Epithelial cell of esophagus (primary cell): ENCODE data around the gene SLC17A7.

Experiments used
- DNase-seq: peaks from one replicate; pipeline ENCODE4 v3.0.0; 2010; ENCODE audit warnings: low read depth
- H3K4me3 ChIP-seq: 2 replicates; pipeline ENCODE4 v1.5.1; 2011; ENCODE audit warnings: mild to moderate bottlenecking, low read length, control low read depth
- TF ChIP-seq, protein P1 (sequence below): IDR thresholded peaks from 2 replicates; pipeline ENCODE4 v1.5.1; 2011; ENCODE audit warnings: low read depth, mild to moderate bottlenecking, low read length, control low read depth, inconsistent platforms; ENCODE audit not compliant: insufficient read depth; ENCODE audit errors: missing control alignments

SLC17A7 gene

DNA sequence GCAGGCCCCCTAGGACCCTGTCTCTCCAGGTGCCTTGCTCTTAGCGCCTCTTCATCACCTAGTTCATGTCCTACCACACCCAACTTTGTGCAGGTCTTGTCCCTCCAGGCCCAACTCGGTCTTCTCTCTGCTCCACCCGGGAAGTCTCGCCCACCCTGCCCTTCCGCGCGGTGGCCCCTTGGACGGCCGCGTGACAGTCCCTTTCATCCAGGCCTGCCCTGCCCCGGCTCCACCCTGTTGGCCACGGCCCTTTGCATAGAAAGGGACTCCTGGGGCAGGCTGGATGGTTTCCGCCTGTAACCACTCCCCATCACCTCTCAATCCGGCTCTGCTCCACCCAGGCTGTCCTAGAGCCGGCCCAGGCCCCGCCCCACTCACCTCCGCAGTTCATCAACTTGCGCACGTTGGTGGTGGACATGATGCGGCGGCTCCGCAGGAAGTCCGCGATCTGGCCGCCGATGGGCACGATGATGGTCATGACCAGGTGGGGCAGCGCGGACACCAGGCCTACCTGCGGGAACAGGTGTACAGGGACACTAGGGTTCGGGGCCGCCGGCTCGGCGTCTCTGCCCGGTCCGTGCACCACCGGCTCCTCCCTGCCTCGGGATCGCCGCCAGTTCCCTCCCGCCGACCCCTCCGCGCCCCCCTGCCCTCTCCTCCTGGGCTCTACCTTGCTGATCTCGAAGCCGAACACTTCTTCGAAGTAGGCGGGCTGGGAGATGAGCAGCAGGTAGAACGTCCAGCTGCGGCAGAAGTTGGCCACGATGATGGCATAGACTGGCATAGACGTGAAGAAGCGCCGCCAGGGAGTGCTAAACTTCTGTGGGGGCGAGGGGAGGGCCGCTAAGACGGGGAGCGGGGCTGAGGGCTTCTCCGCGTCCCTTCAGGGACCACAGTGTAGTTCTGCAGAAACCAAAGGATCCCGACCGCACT lies 8.9 kb downstream of the SLC17A7 start:
- no peak overlapping the region for H3K4me3 ChIP-seq
- peak; percentile 41 for DNase-seq
- TF ChIP-seq, protein P1, sequence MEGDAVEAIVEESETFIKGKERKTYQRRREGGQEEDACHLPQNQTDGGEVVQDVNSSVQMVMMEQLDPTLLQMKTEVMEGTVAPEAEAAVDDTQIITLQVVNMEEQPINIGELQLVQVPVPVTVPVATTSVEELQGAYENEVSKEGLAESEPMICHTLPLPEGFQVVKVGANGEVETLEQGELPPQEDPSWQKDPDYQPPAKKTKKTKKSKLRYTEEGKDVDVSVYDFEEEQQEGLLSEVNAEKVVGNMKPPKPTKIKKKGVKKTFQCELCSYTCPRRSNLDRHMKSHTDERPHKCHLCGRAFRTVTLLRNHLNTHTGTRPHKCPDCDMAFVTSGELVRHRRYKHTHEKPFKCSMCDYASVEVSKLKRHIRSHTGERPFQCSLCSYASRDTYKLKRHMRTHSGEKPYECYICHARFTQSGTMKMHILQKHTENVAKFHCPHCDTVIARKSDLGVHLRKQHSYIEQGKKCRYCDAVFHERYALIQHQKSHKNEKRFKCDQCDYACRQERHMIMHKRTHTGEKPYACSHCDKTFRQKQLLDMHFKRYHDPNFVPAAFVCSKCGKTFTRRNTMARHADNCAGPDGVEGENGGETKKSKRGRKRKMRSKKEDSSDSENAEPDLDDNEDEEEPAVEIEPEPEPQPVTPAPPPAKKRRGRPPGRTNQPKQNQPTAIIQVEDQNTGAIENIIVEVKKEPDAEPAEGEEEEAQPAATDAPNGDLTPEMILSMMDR = no peak

DNA sequence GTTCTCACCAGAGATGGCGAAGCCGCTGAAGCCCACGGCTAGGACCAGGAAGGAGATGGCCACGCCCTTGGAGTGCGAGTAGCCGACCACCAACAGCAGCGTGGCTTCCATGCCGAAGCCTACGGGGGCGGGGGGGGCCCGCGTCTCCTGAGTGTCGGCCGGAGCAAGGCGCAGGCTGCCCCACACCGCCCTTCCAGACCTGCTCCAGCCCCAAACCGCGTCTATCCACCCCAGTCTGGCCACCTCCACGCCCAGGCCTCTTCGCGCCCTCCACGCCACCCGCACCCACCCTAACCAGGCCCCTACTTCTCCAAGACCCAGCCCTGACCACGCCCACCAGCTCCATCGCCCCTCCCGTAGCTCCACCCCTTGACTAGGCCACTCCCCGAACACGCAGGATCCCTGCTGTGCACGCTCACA lies 10.0 kb downstream of the SLC17A7 start:
- no peak overlapping the region for H3K4me3 ChIP-seq
- TF ChIP-seq, protein P1 = no peak
- DNase-seq = no peak

DNA sequence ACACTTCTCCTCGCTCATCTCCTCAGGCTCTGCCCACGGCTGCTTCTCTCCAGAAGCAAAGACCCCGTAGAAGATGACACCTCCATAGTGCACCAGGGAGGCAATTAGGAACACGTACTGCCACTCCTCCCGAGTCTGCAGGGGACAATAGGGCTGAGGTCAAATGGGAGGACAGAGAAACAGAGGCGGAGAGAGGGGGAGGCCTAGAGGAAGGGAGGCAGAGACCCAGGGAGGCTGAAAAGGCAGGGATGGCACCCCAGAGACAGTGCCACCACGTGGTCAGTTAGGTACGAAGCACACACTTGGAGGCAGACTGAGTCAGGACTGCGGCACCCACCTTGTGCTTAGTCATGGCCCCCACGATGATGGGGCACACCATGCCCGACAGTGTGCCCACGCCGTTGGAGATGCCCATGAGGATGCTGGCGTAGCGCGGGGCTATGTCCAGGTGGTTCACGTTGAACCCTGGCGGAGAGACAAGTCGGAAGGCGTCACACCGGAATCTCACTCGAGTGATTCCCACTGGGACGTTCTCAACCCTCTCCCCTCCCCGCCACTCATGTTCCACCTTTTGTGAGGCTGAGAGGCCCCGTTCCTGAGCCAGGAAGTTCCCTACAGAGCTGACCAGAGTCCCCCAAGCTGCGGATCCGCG lies 10.5 kb downstream of the SLC17A7 start:
- no peak overlapping the region for H3K4me3 ChIP-seq
- no peak for DNase-seq
- TF ChIP-seq, protein P1 = peak; percentile 24

DNA sequence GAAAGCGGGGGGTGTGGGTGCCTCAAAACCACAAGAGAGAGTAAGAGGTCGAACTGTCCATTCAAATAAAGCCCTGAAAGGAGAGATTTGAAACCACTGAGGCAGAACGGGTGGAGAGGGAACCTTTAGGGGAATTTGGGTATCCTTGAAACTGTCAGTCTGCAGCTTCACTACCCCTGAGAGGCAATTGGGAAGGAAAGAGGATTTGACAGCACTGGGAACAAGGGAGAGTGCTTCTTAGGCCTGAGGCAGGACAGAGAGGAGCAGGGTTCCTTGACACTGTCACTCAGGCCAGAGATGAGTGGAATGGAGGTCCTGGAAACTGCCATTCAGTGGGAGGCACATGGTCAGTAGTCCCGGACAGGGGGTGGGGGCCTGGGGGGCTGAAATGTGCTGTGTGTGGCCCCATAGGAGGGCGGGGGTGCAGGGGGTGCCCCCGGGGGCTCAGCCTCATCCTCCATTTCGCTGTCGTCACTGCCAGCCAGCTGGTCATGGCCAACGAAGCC lies 11.1 kb downstream of the SLC17A7 start:
- no peak overlapping the region for H3K4me3 ChIP-seq
- TF ChIP-seq, protein P1 = no peak
- no peak for DNase-seq

DNA sequence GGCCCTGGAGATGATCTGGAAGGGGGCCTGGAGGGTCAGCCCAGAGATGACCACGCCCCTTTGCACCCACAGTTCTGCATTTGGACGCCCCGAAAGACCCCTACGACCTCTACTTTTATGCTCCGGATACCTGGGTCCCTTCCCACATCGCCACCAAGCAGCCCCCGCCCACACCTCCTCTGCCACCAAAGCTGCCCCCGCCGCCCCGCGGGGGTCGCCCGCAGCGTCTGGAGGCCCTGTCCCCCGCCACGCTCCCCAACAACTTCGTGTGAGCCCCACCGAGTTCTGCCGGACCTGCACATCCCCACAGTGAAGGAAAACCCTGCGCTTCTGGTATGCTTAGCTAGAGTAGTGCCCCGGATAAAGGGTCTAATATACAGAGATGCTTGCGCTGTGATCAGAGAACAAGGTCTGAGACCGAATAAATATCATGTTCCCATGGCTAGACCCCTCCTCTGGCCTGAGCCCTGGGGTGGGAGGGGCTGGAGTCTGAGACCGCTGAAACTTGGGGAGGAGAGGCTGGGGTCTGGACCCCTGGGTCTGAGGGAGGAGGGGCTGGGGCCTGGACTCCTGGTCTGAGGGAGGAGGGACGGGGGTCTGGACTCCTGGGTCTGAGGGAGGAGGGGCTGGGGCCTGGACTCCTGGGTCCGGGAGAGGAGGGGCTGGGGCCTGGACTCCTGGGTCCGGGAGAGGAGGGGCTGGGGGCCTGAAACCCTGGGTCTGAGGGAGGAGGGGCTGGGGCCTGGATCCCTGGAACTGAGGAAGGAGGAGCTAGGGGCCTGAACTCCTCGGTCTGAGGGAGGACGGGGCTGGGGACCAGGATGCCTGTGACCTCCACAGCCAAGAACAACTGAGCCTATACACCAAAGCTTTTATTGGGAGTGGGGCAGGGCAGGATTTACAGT lies 12.5 kb downstream of the SLC17A7 start:
- no peak for DNase-seq
- TF ChIP-seq, protein P1 = no peak
- no peak overlapping the region for H3K4me3 ChIP-seq

DNA sequence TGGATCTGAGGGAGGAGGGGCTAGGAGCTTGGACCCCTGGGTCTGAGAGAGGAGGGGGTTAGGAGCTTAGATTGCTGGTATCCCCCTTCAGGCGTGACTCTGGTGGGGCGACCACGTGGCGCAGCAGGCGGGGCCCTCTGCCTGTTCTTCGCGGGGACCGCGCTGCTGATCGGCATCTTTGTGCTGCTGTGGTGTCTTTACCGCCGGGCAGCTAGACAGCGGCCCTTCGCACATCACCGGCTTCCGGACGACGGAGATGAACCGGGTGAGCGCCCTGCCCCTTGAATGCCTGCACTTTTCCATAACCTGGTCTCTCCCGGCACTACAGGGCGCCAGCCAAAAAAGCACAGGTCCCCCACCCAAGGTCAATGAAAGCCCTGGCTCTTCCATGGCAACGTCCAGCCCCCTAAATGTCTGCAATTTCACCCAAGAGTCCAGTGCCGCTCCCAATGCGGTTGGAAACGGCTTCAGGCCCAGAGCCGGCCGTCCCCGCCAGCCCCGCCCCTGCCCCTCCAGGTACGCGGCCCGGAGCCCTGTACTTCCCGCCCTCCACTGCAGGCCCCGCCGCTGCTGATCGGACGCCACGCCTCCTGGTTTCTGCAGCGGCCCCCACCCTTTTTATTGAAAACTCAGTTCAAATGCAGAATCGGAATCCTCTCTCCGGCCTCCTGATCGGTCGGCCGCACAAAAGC lies 13.3 kb downstream of the SLC17A7 start:
- H3K4me3 ChIP-seq = no peak overlapping the region
- TF ChIP-seq, protein P1 = no peak
- DNase-seq = no peak
